Panc1 (cell line): ENCODE measurements around the gene TOP2A. TPM values are rescaled to one million over a fixed set of nuclear protein-coding genes. Genes with fewer than 3 reads are reported as not detected.

Source experiments
- ATAC-seq: fragments of 200-7000 bp; cut with Tn5 transposase; 2 replicates; pipeline ENCODE4 v1.9.1; 2020; ENCODE audit warnings: mild to moderate bottlenecking, moderate library complexity
- BruUV-seq: library from RNA; stranded (reverse); fragments of 400-500 nt; replicated peaks from 2 replicates; lab custom pipeline; 2021; lab: Mats Ljungman, UMichigan
- CTCF ChIA-PET: fragments of 300-600 bp; sonication (Branson Sonifier 250); formaldehyde crosslinking; loops from one replicate; lab custom pipeline; 2022; ENCODE audit warnings: antibody characterized with exemption; lab: Charles Lee
- POLR2A ChIA-PET: fragments of 300-600 bp; sonication (Branson Sonifier 250); formaldehyde crosslinking; loops from one replicate; lab custom pipeline; 2022; ENCODE audit warnings: antibody characterized with exemption; lab: Charles Lee
- DNase-seq: peaks from one replicate; pipeline ENCODE4 v3.0.0-alpha.2; 2010; ENCODE audit warnings: low read depth, low spot score
- H3K27ac ChIP-seq: 2 replicates; pipeline ENCODE4 v1.5.1; 2011; ENCODE audit warnings: mild to moderate bottlenecking, low read length, inconsistent platforms
- H3K27me3 ChIP-seq: fragments of 200-500 bp; sonication (Bioruptor generic); 2 replicates; pipeline ENCODE4 v1.6.0; 2014; ENCODE audit warnings: low read length, inconsistent platforms; ENCODE audit not compliant: control insufficient read depth, insufficient read depth
- H3K36me3 ChIP-seq: fragments of 200-500 bp; sonication (Bioruptor generic); 2 replicates; pipeline ENCODE4 v1.5.1; 2014; ENCODE audit warnings: inconsistent platforms, mild to moderate bottlenecking, low read length, moderate library complexity; ENCODE audit not compliant: control insufficient read depth, insufficient read depth
- H3K4me1 ChIP-seq: 2 replicates; pipeline ENCODE4 v1.5.1; 2011; ENCODE audit warnings: inconsistent platforms, mild to moderate bottlenecking, low read length, moderate library complexity; ENCODE audit not compliant: control insufficient read depth, insufficient read depth
- H3K4me3 ChIP-seq, 2 experiments: 2 replicates each; pipeline ENCODE4 v1.5.1; 2011 to 2012; ENCODE audit warnings: low read depth in 2 of 2, low read length in 2 of 2, mild to moderate bottlenecking in 2 of 2, inconsistent platforms in 1 of 2, moderate library complexity in 1 of 2
- H3K9me3 ChIP-seq: fragments of 200-500 bp; sonication (Bioruptor generic); 2 replicates; pipeline ENCODE4 v1.5.1; 2014; ENCODE audit warnings: low read depth, mild to moderate bottlenecking, inconsistent platforms, low read length, moderate library complexity; ENCODE audit not compliant: control insufficient read depth, insufficient read depth
- POLR2AphosphoS5 ChIP-seq: IDR thresholded peaks from 2 replicates; pipeline ENCODE4 v1.6.1; 2012; ENCODE audit warnings: mild to moderate bottlenecking, low read depth, low read length, moderate library complexity
- SIN3A ChIP-seq: IDR thresholded peaks from 2 replicates; pipeline ENCODE4 v1.6.1; 2012; ENCODE audit warnings: low read depth, mild to moderate bottlenecking, low read length, moderate library complexity, borderline replicate concordance; ENCODE audit not compliant: insufficient read depth
- TCF7L2 ChIP-seq: IDR thresholded peaks from 2 replicates; pipeline ENCODE4 v1.6.1; 2011; ENCODE audit warnings: mild to moderate bottlenecking, low read depth, low read length, inconsistent platforms
- in situ Hi-C: cut with HindIII; loops from 2 replicates; pipeline ENCODE4 v1.10.0; 2016; ENCODE audit warnings: low sequenced_read_pairs, low pct_unique_long_range_greater_than_20kb
- intact Hi-C: fragments of 100-400 bp; cut with micrococcal nuclease; formaldehyde crosslinking; loops from one replicate; pipeline ENCODE4 v1.10.0; 2022; ENCODE audit not compliant: unreplicated experiment
- total RNA-seq: library from RNA; stranded (reverse); gene quantifications from one replicate; pipeline ENCODE4 v1.2.1, GENCODE V29; 2021; ENCODE audit not compliant: unreplicated experiment
- TF ChIP-seq, protein P1 (sequence below), 2 experiments: IDR thresholded peaks; 2 replicates each; pipeline ENCODE4 v1.6.1; 2011 to 2012; ENCODE audit warnings: low read depth in 2 of 2, control low read depth in 1 of 2, low read length in 1 of 2, mild to moderate bottlenecking in 1 of 2, moderate library complexity in 1 of 2; ENCODE audit not compliant: insufficient read depth in 1 of 2
- TF ChIP-seq, protein P2 (sequence below): fragments of 450-650 bp; IDR thresholded peaks from 2 replicates; pipeline ENCODE4 v1.5.1; 2017; ENCODE audit warnings: mild to moderate bottlenecking

Gene TOP2A
- total RNA-seq, 1 experiment from 2014 or later = 230 TPM

DNA sequence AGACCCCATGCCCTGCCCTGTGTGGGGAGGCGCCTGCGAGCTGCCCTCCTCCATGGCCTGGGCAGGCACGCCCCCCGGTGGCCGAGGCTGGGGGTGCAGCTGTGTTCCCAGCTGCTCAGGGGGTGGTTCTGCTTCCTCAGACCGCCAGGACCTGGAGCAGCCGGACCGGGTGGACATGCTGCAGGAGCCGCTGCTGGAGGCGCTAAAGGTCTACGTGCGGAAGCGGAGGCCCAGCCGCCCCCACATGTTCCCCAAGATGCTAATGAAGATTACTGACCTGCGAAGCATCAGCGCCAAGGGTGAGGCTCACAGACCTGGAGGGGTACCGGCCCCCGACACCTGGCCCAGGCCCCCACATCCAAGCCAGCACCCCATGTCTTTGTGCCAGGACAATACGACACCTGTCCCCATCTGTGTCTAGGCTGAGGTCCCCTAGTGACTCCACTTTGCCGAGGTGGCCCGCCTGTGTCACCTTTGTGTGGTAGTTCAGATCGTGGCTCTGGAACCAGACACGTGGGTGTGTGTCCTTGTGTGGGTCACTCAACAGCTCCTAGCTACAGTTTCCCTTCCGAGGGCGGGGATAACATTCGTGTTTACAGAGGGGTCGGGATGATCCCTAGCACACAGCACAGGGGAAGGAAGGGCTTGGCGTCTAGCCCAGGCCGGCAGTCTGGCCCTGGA is 62.4 kb downstream of the TOP2A start:
- peak; percentile 82 for ATAC-seq
- ChIA-PET CTCF (interaction anchor here (0.5 to 6.8 kb wide), 7 partner anchors 19 to 393 kb away, joined by 3 to 81 read pairs (median 4); no protein-coding TSS in a partner anchor), POLR2A (no interaction called here)
- in situ Hi-C loops (no loop called here), intact Hi-C loops (loop anchor here (1.0 to 5.0 kb wide), 2 partner anchors 52 to 177 kb away; no protein-coding TSS in a partner anchor)
- Histone ChIP-seq H3K27me3 (no peaks in the 10 kb centered on the region), H3K4me3 (no peak overlapping the region), H3K9me3 (no peaks in the 10 kb centered on the region), H3K4me1 (peaks cover 39% of the 10 kb centered on the region), H3K36me3 (no peaks in the 10 kb centered on the region), H3K27ac (no peak overlapping the region)
- no peak for DNase-seq
- BruUV-seq = no TSS peak
- TF ChIP-seq, protein P1, sequence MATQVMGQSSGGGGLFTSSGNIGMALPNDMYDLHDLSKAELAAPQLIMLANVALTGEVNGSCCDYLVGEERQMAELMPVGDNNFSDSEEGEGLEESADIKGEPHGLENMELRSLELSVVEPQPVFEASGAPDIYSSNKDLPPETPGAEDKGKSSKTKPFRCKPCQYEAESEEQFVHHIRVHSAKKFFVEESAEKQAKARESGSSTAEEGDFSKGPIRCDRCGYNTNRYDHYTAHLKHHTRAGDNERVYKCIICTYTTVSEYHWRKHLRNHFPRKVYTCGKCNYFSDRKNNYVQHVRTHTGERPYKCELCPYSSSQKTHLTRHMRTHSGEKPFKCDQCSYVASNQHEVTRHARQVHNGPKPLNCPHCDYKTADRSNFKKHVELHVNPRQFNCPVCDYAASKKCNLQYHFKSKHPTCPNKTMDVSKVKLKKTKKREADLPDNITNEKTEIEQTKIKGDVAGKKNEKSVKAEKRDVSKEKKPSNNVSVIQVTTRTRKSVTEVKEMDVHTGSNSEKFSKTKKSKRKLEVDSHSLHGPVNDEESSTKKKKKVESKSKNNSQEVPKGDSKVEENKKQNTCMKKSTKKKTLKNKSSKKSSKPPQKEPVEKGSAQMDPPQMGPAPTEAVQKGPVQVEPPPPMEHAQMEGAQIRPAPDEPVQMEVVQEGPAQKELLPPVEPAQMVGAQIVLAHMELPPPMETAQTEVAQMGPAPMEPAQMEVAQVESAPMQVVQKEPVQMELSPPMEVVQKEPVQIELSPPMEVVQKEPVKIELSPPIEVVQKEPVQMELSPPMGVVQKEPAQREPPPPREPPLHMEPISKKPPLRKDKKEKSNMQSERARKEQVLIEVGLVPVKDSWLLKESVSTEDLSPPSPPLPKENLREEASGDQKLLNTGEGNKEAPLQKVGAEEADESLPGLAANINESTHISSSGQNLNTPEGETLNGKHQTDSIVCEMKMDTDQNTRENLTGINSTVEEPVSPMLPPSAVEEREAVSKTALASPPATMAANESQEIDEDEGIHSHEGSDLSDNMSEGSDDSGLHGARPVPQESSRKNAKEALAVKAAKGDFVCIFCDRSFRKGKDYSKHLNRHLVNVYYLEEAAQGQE (IDR thresholded peaks at IDR 0.05; ENCODE audit: insufficient read depth in 1 of 2, low read depth in 2 of 2, low read length in 1 of 2) = no peak
- TF ChIP-seq, protein P2, sequence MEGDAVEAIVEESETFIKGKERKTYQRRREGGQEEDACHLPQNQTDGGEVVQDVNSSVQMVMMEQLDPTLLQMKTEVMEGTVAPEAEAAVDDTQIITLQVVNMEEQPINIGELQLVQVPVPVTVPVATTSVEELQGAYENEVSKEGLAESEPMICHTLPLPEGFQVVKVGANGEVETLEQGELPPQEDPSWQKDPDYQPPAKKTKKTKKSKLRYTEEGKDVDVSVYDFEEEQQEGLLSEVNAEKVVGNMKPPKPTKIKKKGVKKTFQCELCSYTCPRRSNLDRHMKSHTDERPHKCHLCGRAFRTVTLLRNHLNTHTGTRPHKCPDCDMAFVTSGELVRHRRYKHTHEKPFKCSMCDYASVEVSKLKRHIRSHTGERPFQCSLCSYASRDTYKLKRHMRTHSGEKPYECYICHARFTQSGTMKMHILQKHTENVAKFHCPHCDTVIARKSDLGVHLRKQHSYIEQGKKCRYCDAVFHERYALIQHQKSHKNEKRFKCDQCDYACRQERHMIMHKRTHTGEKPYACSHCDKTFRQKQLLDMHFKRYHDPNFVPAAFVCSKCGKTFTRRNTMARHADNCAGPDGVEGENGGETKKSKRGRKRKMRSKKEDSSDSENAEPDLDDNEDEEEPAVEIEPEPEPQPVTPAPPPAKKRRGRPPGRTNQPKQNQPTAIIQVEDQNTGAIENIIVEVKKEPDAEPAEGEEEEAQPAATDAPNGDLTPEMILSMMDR = peak; percentile 97
- TF ChIP-seq POLR2AphosphoS5 = no peak
- TF ChIP-seq TCF7L2 = no peak
- TF ChIP-seq SIN3A = no peak

DNA sequence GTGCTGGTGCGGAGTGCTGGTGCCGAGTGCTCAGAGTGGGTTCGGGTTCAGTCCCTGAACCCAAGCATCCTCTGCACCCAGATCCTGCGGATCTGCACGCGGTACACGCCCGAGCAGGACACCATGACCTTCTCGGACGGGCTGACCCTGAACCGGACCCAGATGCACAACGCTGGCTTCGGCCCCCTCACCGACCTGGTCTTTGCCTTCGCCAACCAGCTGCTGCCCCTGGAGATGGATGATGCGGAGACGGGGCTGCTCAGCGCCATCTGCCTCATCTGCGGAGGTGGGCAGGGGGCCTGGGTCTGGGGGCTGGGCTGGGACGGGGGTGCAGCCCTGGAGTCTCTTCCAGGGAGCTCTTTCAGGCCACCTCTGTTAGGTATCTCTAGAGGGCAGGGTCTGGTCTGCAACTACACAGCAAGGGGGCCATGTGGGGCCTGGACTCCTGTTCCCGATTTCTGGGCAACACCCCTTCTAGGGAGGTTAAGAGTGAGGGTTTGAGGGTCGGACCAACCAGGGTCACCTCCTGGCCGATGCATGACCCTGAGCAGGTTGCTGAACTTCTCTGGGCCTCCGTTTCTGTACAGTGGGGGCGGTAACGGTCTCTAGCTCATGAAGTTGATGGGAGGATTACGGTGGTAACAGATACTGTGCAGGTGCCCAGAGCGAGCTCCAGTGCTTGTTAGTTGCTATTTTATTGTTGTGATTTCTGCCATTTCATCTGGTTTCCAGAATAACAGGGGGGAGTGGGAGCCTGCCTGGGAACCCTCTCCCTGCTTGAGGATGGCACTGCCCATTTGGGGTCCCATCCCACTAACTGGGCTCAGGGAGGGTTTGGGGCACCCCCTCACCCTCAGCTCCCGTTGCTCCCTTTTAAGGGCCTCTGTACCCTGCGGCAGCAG is 63.2 kb downstream of the TOP2A start:
- peaks cover 44% of the 10 kb centered on the region for H3K4me1 ChIP-seq
- ChIA-PET POLR2A (no interaction called here), CTCF (interaction anchor here (0.5 to 6.8 kb wide), 9 partner anchors 15 to 1667 kb away, joined by 3 to 81 read pairs (median 4); no protein-coding TSS in a partner anchor)
- DNase-seq (no peak), ATAC-seq (no peak)
- intact Hi-C loops = loop anchor here (1.0 to 5.0 kb wide), 2 partner anchors 51 to 178 kb away; no protein-coding TSS in a partner anchor
- peak overlapping the region; percentile 40; the same call in 1 of the 2 replicates for H3K27ac ChIP-seq
- H3K27me3 ChIP-seq = no peaks in the 10 kb centered on the region
- no peaks in the 10 kb centered on the region for H3K9me3 ChIP-seq
- TF ChIP-seq, protein P1 (IDR thresholded peaks at IDR 0.05; ENCODE audit: insufficient read depth in 1 of 2, low read depth in 2 of 2, low read length in 1 of 2) = no peak
- TF ChIP-seq, protein P2 = no peak
- no peak for TF ChIP-seq POLR2AphosphoS5
- no peak for TF ChIP-seq SIN3A
- TF ChIP-seq TCF7L2 = no peak
- in situ Hi-C loops = loop anchor here (5.0 kb wide), 1 partner anchor 52 kb away; no protein-coding TSS in a partner anchor
- BruUV-seq = no TSS peak
- H3K36me3 ChIP-seq = 0 out of 2 replicates have a peak, but pooled peaks cover under 1% of the 10 kb centered on the region
- no peak overlapping the region for H3K4me3 ChIP-seq
